A673 (cell line): Measurements from ENCODE around the gene IMPDH2. TPM values are rescaled to one million over a fixed set of nuclear protein-coding genes. Genes with fewer than 3 reads are reported as not detected.
"Not testable (repeated sequence)": the region's sequence is repeated elsewhere in the genome, so short reads cannot be mapped to it uniquely, and the experiment has no call there.

Experiments used
- BruUV-seq: library from RNA; stranded (reverse); fragments of 400-500 nt; replicated peaks from 2 replicates; lab custom pipeline; 2021; lab: Mats Ljungman, UMichigan
- CTCF ChIA-PET: fragments of 300-600 bp; sonication (Branson Sonifier 250); formaldehyde crosslinking; loops from one replicate; lab custom pipeline; 2022; ENCODE audit warnings: antibody characterized with exemption; lab: Charles Lee
- POLR2A ChIA-PET: fragments of 300-600 bp; sonication (Branson Sonifier 250); formaldehyde crosslinking; loops from one replicate; lab custom pipeline; 2022; ENCODE audit warnings: antibody characterized with exemption; ENCODE audit not compliant: low non-redundant PET; lab: Charles Lee
- DNase-seq: peaks from one replicate; pipeline ENCODE4 v3.0.0-alpha.2; 2015; ENCODE audit warnings: low spot score
- H3K27ac ChIP-seq: fragments of 200-600 bp; sonication (generic); 2 replicates; pipeline ENCODE4 v1.5.1; 2016; ENCODE audit warnings: mixed run types, low read depth, mild to moderate bottlenecking, mixed read lengths, antibody characterized with exemption, low read length; ENCODE audit not compliant: poor library complexity, severe bottlenecking
- H3K27me3 ChIP-seq: fragments of 200-600 bp; sonication (generic); replicated peaks from 2 replicates; pipeline ENCODE4 v1.6.1; 2017; ENCODE audit warnings: mixed run types, low read depth, mild to moderate bottlenecking, mixed read lengths, antibody characterized with exemption, low read length; ENCODE audit not compliant: insufficient read depth, poor library complexity
- H3K36me3 ChIP-seq: fragments of 200-600 bp; sonication (generic); 2 replicates; pipeline ENCODE4 v1.6.1; 2016; ENCODE audit warnings: mixed run types, mild to moderate bottlenecking, mixed read lengths, antibody characterized with exemption, low read length; ENCODE audit not compliant: insufficient read depth, poor library complexity, severe bottlenecking
- H3K4me1 ChIP-seq: fragments of 200-600 bp; sonication (generic); 2 replicates; pipeline ENCODE4 v1.6.1; 2017; ENCODE audit warnings: mixed run types, mild to moderate bottlenecking, mixed read lengths, antibody characterized with exemption, low read length; ENCODE audit not compliant: insufficient read depth, poor library complexity, severe bottlenecking
- H3K4me3 ChIP-seq: fragments of 200-600 bp; sonication (generic); 2 replicates; pipeline ENCODE4 v1.5.1; 2016; ENCODE audit warnings: low read depth, mixed run types, mild to moderate bottlenecking, mixed read lengths, low read length; ENCODE audit not compliant: poor library complexity, severe bottlenecking
- H3K9me3 ChIP-seq: fragments of 200-600 bp; sonication (generic); 2 replicates; pipeline ENCODE4 v1.6.1; 2016; ENCODE audit warnings: mixed run types, low read depth, mild to moderate bottlenecking, mixed read lengths, antibody characterized with exemption, low read length; ENCODE audit not compliant: poor library complexity, severe bottlenecking
- EZH2 ChIP-seq: fragments of 200-600 bp; sonication (generic); IDR thresholded peaks from 2 replicates; pipeline ENCODE4 v1.6.1; 2017; ENCODE audit warnings: borderline replicate concordance, low read depth, mild to moderate bottlenecking, mixed read lengths, antibody characterized with exemption, low read length; ENCODE audit not compliant: poor library complexity, severe bottlenecking
- intact Hi-C: fragments of 100-400 bp; cut with micrococcal nuclease; formaldehyde crosslinking; loops from one replicate; pipeline ENCODE4 v1.10.0; 2022; ENCODE audit not compliant: unreplicated experiment
- total RNA-seq: library from RNA; stranded (reverse); gene quantifications from 2 replicates; pipeline ENCODE4 v1.2.3, GENCODE V29; 2021
- TF ChIP-seq, protein P1 (sequence below): fragments of 300-800, 200-600 bp; sonication (generic); conservative IDR thresholded peaks from 2 replicates; pipeline ENCODE4 v1.5.1; 2017; ENCODE audit warnings: low read depth, mild to moderate bottlenecking, antibody characterized with exemption, low read length, moderate library complexity, mixed read lengths

IMPDH2 gene
- total RNA-seq, 1 experiment from 2014 or later = 190 TPM

DNA sequence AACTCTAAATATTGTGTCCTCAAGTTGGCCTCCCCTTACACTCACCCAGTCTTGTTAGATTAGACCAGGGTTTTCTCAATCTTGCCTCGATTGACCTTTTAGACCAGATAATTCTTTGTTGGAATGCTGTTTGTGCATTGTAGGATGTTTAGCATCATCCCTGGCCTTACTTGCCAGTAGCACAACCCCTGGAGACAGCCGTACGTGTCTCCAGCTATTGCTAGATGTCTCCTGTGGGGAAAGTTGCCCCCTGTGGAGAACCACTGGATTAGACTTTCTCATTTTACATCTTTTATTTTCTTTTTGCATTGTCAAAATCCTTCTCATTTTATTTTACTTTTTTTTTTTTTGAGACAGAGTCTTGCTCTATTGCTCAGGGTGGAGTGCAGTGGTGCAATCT lies 19.8 kb downstream of the IMPDH2 start:
- CTCF ChIA-PET = no interaction called here
- no TSS peak for BruUV-seq
- no peak for DNase-seq
- TF ChIP-seq EZH2 = no peak
- TF ChIP-seq, protein P1, sequence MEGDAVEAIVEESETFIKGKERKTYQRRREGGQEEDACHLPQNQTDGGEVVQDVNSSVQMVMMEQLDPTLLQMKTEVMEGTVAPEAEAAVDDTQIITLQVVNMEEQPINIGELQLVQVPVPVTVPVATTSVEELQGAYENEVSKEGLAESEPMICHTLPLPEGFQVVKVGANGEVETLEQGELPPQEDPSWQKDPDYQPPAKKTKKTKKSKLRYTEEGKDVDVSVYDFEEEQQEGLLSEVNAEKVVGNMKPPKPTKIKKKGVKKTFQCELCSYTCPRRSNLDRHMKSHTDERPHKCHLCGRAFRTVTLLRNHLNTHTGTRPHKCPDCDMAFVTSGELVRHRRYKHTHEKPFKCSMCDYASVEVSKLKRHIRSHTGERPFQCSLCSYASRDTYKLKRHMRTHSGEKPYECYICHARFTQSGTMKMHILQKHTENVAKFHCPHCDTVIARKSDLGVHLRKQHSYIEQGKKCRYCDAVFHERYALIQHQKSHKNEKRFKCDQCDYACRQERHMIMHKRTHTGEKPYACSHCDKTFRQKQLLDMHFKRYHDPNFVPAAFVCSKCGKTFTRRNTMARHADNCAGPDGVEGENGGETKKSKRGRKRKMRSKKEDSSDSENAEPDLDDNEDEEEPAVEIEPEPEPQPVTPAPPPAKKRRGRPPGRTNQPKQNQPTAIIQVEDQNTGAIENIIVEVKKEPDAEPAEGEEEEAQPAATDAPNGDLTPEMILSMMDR = no peak
- Histone ChIP-seq H3K27ac (no peak overlapping the region), H3K9me3 (no peaks in the 10 kb centered on the region), H3K27me3 (no peaks in the 10 kb centered on the region), H3K4me3 (no peak overlapping the region), H3K36me3 (peaks cover 3% of the 10 kb centered on the region), H3K4me1 (no peaks in the 10 kb centered on the region)
- intact Hi-C loops = no loop called here
- POLR2A ChIA-PET = interaction anchor here (0.7 kb wide), 1 partner anchor 1179 kb away, joined by 5 read pairs; no protein-coding TSS in a partner anchor

DNA sequence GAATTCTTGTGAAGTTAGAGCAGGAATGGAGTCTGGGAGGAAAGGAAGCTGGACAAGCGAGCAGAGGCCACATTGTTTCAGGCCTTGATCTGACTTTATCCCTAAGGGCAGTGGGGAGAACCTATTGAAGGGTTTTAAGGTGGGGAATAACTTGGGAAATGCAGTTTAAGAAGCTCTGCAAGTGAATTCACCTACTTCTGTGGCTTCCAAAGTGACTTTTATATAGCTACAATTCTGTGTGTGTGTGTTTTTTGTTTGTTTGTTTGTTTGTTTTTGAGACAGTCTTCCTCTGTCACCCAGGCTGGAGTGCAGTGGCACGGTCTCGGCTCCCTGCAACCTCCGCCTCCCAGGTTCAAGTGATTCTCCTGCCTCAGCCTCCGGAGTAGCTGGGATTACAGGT lies 20.6 kb downstream of the IMPDH2 start:
- H3K4me1 ChIP-seq, H3K27ac ChIP-seq, DNase-seq, H3K9me3 ChIP-seq, intact Hi-C loops, H3K36me3 ChIP-seq, H3K27me3 ChIP-seq: not testable (repeated sequence)
- POLR2A ChIA-PET = interaction anchor here (0.7 kb wide), 1 partner anchor 1180 kb away, joined by 5 read pairs; no protein-coding TSS in a partner anchor
- CTCF ChIA-PET = interaction anchor here (1.9 kb wide), 1 partner anchor 21 kb away, joined by 5 read pairs; no protein-coding TSS in a partner anchor
- BruUV-seq = TSS peak; percentile 34
- peak overlapping the region; percentile 74 for H3K4me3 ChIP-seq

DNA sequence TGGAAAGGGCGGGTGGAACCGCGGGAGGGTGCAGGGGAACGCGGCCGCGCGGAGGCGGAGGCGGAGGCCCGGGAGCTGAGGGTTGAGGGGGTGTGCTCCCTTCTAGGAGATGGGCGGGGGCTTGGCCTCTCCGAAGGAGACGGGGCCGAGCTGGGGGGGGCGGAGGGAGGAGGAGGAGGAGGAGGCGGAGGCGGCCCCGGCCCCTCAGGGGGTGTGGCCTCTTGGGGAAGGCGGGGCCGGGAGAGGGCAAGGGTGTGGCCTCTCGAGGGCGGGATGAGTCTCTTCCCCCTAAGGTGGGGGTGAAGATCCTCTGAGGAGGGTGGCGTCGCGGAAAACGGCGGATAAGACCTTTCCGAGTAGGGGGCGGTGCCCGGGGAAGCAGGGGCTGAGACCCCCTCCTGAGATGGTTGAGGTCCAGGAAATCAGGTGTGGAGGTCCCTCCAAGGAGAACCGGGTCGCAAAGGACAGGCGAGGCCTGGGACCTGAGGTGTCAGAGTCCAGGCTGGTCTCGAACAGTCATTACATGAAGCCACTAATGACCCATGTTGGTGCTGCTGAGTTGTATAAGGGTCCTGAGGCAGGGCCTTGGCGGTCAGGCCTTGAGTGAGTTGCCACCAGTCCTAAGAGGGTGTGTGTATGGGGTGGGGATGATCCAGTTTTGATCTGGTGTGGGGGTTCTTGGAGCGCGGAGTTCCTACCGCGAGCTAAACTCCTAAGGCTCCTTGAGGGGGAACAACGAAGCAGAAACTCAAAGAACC lies 21.2 kb downstream of the IMPDH2 start:
- POLR2A ChIA-PET = interaction anchor here (1.1 kb wide), 1 partner anchor 20 kb away, joined by 13 read pairs; no protein-coding TSS in a partner anchor
- H3K4me1 ChIP-seq = no peaks in the 10 kb centered on the region
- CTCF ChIA-PET = interaction anchor here (0.6 to 1.9 kb wide), 5 partner anchors 13 to 607 kb away, joined by 3 to 14 read pairs (median 4); partner anchors contain the start of genes NDUFAF3 and P4HTM
- no peaks in the 10 kb centered on the region for H3K27me3 ChIP-seq
- TF ChIP-seq EZH2 = no peak
- TF ChIP-seq, protein P1 = no peak
- intact Hi-C loops = no loop called here
- no TSS peak for BruUV-seq
- no peaks in the 10 kb centered on the region for H3K36me3 ChIP-seq
- peak; percentile 87 for DNase-seq
- no peaks in the 10 kb centered on the region for H3K9me3 ChIP-seq
- H3K27ac ChIP-seq = peak overlapping the region; percentile 97
- peak overlapping the region; percentile 74 for H3K4me3 ChIP-seq
